Measurements from ENCODE around the gene GRID1.

- TF ChIP-seq EZH2 (IDR thresholded peaks at IDR 0.05) = no peak
- no peak for TF ChIP-seq POLR2AphosphoS5 (IDR thresholded peaks at IDR 0.05; ENCODE audit: borderline replicate concordance, low read depth, low read length)
Observed at GRCh38 chr10:85983051-85983450, 383.5 kb downstream of the GRID1 start.
